Activated naive CD8-positive, alpha-beta T cell treated with anti-CD3 and anti-CD28 coated beads for 36 hours (primary cell): Measurements from ENCODE around the gene HCRT. TPM values are rescaled to one million over a fixed set of nuclear protein-coding genes. Genes with fewer than 3 reads are reported as not detected.

Source experiments
- DNase-seq: peaks from one replicate; pipeline ENCODE4 v3.0.0; 2021
- H3K27ac Mint-ChIP-seq: one replicate; pipeline ENCODE4 v1.8.0; 2022; ENCODE audit warnings: mild to moderate bottlenecking, moderate library complexity, mixed read lengths
- H3K27me3 Mint-ChIP-seq: one replicate; pipeline ENCODE4 v1.8.0; 2022; ENCODE audit warnings: mild to moderate bottlenecking, mixed read lengths
- H3K36me3 Mint-ChIP-seq: one replicate; pipeline ENCODE4 v1.8.0; 2021; ENCODE audit warnings: mild to moderate bottlenecking, mixed read lengths
- H3K4me1 Mint-ChIP-seq: one replicate; pipeline ENCODE4 v1.8.0; 2021; ENCODE audit warnings: mixed read lengths
- H3K4me3 Mint-ChIP-seq: one replicate; pipeline ENCODE4 v1.8.0; 2022; ENCODE audit warnings: mild to moderate bottlenecking, moderate library complexity, mixed read lengths
- H3K9me3 Mint-ChIP-seq: one replicate; pipeline ENCODE4 v1.8.0; 2022; ENCODE audit warnings: mixed read lengths
- total RNA-seq, 2 experiments: library from RNA; stranded (reverse); gene quantifications; one replicate each; pipeline ENCODE4 v1.2.3, GENCODE V29; 2021

Gene HCRT
- total RNA-seq, 2 experiments from 2014 or later, result not detected

DNA sequence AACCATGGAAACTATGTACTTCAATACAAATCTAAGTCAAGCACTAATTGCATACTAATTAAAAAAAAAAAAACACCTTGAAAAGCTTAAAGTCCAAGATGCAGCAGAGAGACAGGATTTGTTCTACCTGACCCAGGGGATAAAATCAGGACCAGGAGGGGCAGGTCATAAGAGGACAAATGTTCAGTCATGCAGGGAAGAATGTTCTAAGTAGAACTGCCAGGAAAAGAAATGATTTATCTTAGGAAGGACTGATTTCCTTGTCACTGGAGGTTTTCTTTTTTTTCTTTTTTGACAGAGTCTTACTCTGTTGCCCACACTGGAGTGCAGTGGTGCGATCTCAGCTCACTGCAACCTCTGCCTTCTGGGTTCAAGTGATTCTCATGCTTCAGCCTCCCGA lies 18.1 kb upstream of the HCRT start:
- no peaks in the 10 kb centered on the region for H3K9me3 Mint-ChIP-seq
- H3K27me3 Mint-ChIP-seq, result no peaks in the 10 kb centered on the region
- peaks cover 4% of the 10 kb centered on the region for H3K4me1 Mint-ChIP-seq
- peaks cover 8% of the 10 kb centered on the region for H3K36me3 Mint-ChIP-seq
- no peak overlapping the region for H3K4me3 Mint-ChIP-seq
- no peak overlapping the region for H3K27ac Mint-ChIP-seq
- no peak for DNase-seq

DNA sequence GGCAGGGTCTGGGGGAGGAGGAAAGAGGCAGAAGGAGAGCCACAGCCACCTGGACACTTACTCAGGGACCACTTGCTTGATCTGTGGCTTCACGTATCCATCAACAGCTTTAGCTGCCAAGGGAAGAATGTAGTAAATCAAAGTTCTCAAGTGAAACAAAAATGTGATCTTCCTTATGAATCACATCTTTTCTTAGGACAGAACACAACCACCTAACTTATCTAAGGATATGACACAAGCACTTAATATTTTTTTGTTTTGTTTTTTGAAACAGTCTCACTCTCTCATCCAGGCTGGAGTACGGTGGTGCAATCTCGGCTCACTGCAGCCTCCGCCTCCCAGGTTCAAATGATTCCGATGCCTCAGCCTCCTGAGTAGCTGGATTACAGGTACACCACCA lies 17.4 kb upstream of the HCRT start:
- Mint-ChIP-seq H3K4me3 (no peak overlapping the region), H3K27me3 (no peaks in the 10 kb centered on the region), H3K36me3 (peaks cover 8% of the 10 kb centered on the region), H3K9me3 (no peaks in the 10 kb centered on the region), H3K4me1 (peaks cover 4% of the 10 kb centered on the region), H3K27ac (peak overlapping the region; percentile 12)
- no peak for DNase-seq

DNA sequence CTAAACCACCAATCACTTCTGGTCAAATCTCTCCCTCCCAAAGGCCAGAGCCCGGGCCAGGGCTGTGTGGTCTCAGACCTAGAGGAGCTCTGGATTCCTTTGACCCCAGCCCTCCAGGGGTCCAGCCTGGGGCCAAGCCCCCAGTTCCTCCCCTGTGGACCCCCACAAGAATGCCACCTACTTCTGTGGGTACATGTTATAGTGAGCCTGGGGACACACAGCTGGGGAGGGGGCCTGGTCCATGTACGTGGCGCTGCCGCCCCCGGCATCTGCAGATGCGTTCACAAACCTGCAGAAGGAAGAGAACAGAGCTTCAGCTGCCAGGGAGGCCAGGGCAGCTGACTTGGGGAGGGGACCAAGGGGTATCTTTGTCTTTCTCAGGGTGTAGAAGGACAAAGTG lies 16.9 kb upstream of the HCRT start:
- Mint-ChIP-seq H3K36me3 (peaks cover 4% of the 10 kb centered on the region), H3K27me3 (no peaks in the 10 kb centered on the region), H3K4me3 (no peak overlapping the region), H3K9me3 (no peaks in the 10 kb centered on the region), H3K27ac (peak overlapping the region; percentile 12), H3K4me1 (peaks cover 4% of the 10 kb centered on the region)
- no peak for DNase-seq

DNA sequence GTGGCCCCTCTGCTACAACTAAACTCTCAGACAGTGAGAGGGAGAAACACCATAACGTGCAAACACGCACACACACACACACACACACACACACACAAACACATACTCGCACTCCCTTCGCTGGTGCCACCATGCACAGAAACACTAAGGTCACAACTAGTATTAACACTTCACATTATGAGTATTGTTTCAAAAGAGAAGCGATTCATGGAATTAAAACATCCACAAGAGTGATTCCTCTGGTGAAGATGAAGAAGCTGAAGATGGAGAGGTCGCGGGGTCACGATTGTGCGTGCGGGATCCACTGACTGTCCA lies 16.2 kb upstream of the HCRT start:
- Mint-ChIP-seq H3K27me3 (no peaks in the 10 kb centered on the region), H3K4me3 (no peak overlapping the region), H3K27ac (no peak overlapping the region), H3K9me3 (no peaks in the 10 kb centered on the region), H3K36me3 (peaks cover 4% of the 10 kb centered on the region), H3K4me1 (peaks cover 4% of the 10 kb centered on the region)
- no peak for DNase-seq

DNA sequence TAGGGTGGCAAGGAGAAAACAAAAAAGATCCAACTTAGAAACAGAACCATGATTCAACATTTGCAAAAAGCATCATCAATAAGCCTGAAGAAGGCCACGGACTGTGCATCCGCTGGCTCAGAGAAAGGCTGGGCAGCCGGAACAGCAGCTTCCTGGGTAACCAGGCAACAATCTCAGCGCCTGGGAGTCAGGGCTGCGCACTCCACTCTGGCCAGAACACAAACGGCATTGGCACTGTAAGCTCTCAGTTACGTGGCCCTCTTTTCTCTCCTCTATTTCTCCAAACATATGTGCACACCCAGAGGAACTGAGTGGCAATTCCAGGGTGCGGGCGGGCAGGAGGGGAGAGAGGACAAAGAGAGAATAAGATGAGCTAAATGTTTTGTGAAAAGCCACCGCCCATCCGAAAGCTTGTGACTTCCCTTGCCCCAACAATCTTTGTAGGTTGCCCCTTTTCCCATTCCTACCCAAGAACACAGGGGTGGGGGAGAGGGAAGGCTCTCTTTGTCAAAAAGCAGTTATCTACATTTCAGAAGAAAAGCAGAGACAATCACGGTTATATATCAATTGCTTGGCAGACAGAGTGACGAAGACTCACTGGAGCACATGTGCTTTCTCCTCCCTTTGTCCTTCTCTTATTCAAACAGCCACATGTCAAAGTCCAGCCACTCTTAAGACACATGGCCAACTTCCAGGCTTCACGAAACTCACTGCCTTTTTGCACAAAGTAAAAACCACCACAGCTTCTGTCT lies 15.6 kb upstream of the HCRT start:
- no peak for DNase-seq
- H3K4me1 Mint-ChIP-seq, result peaks cover 3% of the 10 kb centered on the region
- H3K9me3 Mint-ChIP-seq, result no peaks in the 10 kb centered on the region
- H3K4me3 Mint-ChIP-seq, result no peak overlapping the region
- no peak overlapping the region for H3K27ac Mint-ChIP-seq
- no peaks in the 10 kb centered on the region for H3K27me3 Mint-ChIP-seq
- H3K36me3 Mint-ChIP-seq, result peaks cover 4% of the 10 kb centered on the region

DNA sequence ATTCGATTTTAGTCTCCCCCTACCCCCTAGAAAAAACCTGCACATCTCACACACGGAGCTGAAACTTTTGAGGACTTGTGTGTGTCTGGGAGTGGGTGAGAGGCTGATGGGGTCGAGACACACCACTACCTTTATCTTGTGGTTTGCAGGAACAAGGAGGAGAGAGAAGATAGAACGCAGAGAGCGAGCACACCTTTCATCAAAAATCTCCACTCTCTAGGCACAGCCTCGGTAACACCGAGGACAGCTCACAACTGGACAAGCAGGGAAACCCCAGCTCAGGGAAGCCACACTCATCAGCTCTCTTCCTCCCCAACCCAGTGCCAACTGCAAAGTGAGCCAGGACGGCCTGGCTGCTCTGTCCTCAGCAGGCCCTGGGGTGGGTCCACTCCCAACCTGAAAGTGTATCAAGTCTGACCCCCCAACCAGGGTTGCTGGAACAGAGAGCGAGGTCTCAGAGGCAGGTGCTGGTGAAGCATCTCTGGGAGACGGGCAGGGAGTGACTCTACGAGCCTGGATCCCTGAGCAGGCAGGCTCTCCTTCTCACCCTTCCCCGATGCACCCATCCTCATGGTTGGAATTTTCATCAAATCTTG lies 14.3 kb upstream of the HCRT start:
- no peak overlapping the region for H3K4me3 Mint-ChIP-seq
- peaks cover 4% of the 10 kb centered on the region for H3K36me3 Mint-ChIP-seq
- H3K27me3 Mint-ChIP-seq, result no peaks in the 10 kb centered on the region
- peaks cover 2% of the 10 kb centered on the region for H3K4me1 Mint-ChIP-seq
- H3K9me3 Mint-ChIP-seq, result no peaks in the 10 kb centered on the region
- peak overlapping the region; percentile 45 for H3K27ac Mint-ChIP-seq
- DNase-seq, result no peak

DNA sequence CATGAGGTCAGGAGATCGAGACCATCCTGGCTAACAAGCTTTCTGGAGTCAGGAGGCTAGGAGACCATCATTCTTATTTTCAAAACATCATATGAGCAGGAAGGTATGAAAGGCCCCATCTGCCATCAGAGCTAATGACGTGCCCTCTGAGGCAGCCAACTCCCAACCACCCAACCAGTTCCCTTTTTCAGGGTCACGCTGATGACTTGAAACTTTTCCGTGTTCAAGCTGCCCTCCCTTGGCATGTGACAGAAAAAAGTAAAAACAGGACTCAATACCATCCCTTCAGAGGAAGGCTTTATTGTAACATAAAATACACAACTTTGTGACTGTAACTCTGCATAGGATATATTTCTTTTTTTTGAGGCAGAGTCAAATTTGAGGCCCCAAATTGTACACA lies 13.6 kb upstream of the HCRT start:
- no peak overlapping the region for H3K27ac Mint-ChIP-seq
- peaks cover 4% of the 10 kb centered on the region for H3K36me3 Mint-ChIP-seq

DNA sequence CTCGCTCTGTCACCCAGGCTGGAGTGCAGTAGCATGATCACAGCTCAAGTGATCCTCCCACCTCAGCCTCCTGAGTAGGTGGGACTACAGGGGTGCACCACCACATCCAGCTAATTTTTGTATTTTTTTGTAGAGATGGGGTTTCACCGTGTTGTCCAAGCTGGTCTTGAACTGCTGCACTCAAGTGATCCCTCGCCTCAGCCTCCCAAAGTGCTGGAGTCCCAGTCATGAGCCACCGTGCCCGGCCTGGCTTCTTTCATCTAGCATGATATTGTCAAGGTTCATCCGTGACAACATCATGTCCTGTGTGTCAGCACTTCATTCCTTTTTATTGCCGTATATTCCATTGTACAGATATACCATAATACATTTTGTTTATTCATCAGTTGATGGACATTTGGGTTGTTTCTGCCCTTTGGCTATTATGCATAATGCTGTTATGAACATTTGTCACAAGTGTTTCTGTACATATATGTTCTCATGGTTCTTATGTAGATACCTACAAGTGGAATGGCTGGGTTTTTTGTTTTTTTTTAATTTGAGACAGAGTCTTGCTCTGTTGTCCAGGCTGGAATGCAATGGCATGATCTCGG lies 12.4 kb upstream of the HCRT start:
- no peak for DNase-seq
- no peak overlapping the region for H3K4me3 Mint-ChIP-seq
- no peaks in the 10 kb centered on the region for H3K36me3 Mint-ChIP-seq
- no peak overlapping the region for H3K27ac Mint-ChIP-seq
- peaks cover 10% of the 10 kb centered on the region for H3K4me1 Mint-ChIP-seq
- no peaks in the 10 kb centered on the region for H3K9me3 Mint-ChIP-seq
- H3K27me3 Mint-ChIP-seq, result no peaks in the 10 kb centered on the region

More for the DNA sequence above, 13.6 kb upstream of the HCRT start:
- Mint-ChIP-seq H3K9me3 (no peaks in the 10 kb centered on the region), H3K27me3 (no peaks in the 10 kb centered on the region), H3K4me3 (no peak overlapping the region), H3K4me1 (peaks cover 4% of the 10 kb centered on the region)
- no peak for DNase-seq

DNA sequence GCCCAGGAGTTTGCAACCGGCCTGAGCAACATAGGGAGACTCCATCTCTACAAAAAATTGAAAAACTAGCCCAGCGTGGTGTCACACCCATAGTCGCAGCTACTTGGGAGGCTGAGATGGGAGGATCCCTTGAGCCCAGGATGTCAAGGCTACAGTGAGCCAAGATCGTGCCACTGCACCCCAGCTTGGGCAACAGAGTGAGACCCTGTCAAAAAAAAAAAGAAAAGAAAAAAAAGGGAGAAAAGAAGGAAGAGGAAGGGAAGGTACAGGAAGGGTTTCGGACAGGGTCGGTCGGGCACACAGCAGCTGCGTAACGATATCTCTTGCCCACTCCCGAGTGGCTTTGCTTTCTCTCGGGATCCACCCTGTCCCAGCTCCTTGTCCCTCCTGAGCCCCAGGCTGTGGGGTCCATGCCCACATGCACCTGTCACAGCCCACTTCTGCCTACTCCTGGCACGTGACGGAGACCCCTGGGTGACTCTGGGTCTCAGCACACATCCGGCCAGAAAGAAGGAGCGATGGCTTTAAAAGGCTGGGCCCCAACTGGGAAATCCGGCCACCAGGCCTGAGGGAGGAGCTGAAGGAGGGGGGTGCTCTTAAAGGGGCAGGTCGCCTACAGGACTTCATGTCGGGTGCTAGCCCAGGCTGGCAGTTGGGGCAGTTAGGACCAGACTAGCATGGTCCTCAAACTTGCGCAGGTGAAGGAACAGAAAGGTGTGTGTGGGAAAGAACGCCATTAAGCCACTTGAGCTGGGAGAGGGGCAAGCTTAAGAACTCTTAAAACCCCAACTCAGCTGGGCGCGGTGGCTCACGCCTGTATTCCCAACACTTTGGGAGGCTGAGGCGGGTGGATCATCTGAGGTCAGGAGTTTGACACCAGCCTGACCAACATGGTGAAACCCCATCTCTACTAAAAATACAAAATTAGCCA lies 9.0 kb upstream of the HCRT start, which contains the start of gene GHDC:
GHDC (minus strand) TSS at position 526 of the 931 bp plus-strand sequence. CDS start 913 bp downstream, outside the sequence.
- H3K9me3 Mint-ChIP-seq, result no peaks in the 10 kb centered on the region
- DNase-seq, result peak; percentile 76
- peaks cover 10% of the 10 kb centered on the region for H3K4me1 Mint-ChIP-seq
- H3K27me3 Mint-ChIP-seq, result no peaks in the 10 kb centered on the region
- peak within 1 kb of the TSS; percentile 83 for H3K27ac Mint-ChIP-seq
- H3K4me3 Mint-ChIP-seq, result peak within 1 kb of the TSS; percentile 94
- H3K36me3 Mint-ChIP-seq, result no peaks in the 10 kb centered on the region

DNA sequence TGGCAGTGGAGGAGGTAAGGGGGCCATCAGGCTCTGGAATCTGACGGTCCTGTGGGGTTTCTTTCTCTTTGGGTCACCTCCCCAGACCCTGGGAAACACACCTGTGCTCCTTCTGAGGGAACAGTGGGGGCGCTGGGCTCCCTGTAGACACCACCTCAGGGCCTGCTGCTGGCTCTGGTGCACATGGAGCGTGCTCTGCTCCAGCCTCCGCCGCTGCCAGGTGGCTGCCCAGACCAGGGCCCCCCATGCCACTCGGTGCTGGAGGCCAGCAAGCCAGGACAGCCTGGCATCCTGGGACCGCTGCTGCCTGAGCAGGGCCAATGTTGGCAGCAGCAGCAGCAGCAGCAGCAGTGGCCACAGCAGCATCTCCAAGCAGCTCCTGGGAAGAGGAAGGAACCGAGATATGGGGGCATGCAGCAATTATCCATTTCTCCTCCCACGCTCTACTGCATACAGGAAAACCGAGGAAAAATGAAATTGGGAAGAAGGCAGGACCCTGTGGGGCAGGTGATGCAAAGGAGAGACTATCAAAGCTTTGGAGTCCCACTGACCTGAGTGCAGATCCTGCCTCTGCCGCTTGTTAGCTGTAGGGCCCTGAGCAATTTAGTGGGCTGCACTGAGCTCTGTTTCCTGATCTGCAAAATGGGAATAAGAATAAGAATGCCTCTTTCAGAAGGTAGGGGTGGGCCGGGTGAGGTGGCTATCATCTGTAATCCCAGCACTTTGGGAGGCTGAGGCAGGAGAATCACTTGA lies 8.1 kb upstream of the HCRT start:
- peak overlapping the region; percentile 94 for H3K4me3 Mint-ChIP-seq
- H3K27ac Mint-ChIP-seq, result peak overlapping the region; percentile 83
- H3K27me3 Mint-ChIP-seq, result no peaks in the 10 kb centered on the region
- H3K36me3 Mint-ChIP-seq, result no peaks in the 10 kb centered on the region
- H3K4me1 Mint-ChIP-seq, result peaks cover 8% of the 10 kb centered on the region
- no peaks in the 10 kb centered on the region for H3K9me3 Mint-ChIP-seq
- no peak for DNase-seq

DNA sequence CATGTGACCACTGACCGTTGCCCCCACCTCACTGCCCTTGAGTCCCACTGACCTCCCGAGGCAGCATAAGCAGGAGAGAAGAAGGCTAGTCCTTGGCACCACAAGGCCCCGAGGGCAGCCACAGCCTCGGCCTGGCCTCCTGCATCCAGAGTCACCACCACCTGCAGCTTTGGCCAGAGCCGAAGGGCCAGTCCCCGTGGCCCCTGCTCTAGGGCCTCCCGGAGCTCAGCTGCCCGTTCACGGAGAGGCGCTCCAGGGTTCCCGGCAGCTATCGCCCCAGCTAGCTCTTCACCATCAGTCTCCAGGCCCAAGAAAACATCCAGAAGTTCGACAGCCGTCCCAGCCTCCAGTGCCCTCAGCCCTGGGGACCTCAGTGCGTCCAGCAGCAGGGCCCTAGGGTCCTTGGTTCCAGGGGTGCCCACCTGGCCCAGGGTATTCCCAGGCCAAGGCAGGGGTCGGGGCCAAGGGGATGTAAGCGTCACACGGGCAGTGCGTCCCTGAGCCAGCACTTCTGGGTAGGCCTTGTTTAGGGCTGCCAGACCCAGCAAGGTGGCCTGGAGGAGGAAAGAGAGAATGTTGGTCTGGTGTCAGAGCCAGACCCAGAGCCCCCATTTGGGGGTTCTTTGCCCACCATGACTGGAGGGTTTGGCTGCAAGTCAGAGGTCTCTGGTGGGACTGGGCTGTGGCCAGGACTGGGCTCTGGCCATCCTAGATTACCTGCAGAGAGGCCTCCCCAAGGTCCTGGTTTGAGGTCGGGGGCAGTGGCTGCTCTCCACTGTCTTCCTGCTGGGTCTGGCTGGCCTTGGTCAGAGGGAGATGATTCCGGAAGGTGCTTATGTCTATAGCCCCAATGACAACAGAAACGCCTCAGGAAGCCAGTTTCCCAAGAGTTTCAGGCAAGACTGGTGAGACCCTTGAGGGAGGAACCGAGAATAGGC lies 7.2 kb upstream of the HCRT start:
- Mint-ChIP-seq H3K4me1 (peaks cover 8% of the 10 kb centered on the region), H3K36me3 (no peaks in the 10 kb centered on the region), H3K9me3 (no peaks in the 10 kb centered on the region), H3K4me3 (peak overlapping the region; percentile 94), H3K27ac (no peak overlapping the region), H3K27me3 (no peaks in the 10 kb centered on the region)
- DNase-seq, result no peak

DNA sequence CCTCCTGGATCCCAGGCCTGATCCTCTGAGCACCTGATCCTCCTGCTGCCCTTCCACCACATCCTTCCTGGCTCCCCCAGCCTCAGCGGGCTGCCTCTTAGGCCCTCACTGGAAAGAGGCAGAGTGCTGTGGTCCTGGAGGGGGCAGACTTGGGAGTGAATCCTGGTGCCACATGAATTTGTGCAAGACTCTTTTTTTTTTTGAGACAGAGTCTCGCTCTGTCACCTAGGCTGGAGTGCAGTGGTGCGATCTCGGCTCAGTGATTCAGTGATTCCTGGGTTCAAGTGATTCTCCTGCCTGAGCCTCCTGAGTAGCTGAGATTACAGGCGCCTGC lies 6.0 kb upstream of the HCRT start:
- Mint-ChIP-seq H3K4me3 (no peak overlapping the region), H3K36me3 (no peaks in the 10 kb centered on the region), H3K27me3 (no peaks in the 10 kb centered on the region), H3K4me1 (peaks cover 8% of the 10 kb centered on the region), H3K27ac (no peak overlapping the region), H3K9me3 (no peaks in the 10 kb centered on the region)
- no peak for DNase-seq

DNA sequence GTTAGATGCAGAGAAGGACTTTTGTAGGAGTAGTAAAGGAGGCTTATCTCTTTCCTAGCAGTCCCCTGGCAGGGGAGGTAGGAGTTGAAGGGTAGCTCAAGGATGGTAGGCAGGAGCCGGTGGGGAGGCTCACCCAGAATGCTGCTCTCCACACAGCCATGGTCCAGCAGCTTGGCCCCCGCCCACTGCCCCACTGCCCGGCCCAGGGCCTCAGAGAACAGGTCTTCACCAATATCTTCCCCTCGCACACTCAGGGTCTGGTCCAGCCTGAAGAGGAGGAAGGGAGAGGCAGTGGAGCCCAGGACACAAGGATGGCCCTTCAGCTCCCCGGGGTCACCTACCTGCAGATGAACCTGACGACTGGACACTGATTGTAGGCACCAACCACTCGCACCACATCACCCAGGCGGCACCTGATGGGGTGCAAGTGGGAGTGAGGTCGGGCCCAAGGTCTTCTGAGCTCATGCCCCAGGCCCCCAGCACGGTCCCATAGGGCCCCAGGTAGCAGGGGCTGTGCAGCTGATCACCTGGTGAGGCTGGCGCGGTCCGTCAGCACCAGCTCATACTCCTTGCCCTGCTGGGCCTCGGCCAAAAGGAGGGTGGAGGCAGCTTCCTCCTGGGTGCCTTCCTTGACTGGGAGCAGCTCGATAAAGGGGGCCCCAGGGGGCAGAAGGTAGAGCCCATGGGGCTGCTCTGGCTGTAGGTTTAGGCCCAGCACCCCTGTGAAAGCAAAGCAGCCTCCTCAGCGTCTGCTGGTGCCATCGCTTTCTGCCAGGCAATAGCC lies 5.4 kb upstream of the HCRT start:
- H3K27me3 Mint-ChIP-seq, result no peaks in the 10 kb centered on the region
- no peaks in the 10 kb centered on the region for H3K36me3 Mint-ChIP-seq
- peaks cover 8% of the 10 kb centered on the region for H3K4me1 Mint-ChIP-seq
- no peak overlapping the region for H3K27ac Mint-ChIP-seq
- H3K9me3 Mint-ChIP-seq, result no peaks in the 10 kb centered on the region
- no peak for DNase-seq
- no peak overlapping the region for H3K4me3 Mint-ChIP-seq
